ENCODE results near the gene RPS21. TPM values are rescaled to one million over a fixed set of nuclear protein-coding genes. Genes with fewer than 3 reads are reported as not detected.
"Not testable (repeated sequence)": the region's sequence is repeated elsewhere in the genome, so short reads cannot be mapped to it uniquely, and the experiment has no call there.

Gene RPS21
- total RNA-seq, 1 donor from 2014 or later = 1,737 TPM

GRCh38 chr20:62423326-62423706 lies 36.4 kb downstream of the RPS21 start:
- Histone ChIP-seq H3K4me3 (ENCODE audit: low read depth, low read length) (no peak overlapping the region), H3K27me3 (ENCODE audit: control insufficient read depth, insufficient read depth, low read length) (peaks cover 2% of the 10 kb centered on the region), H3K36me3 (ENCODE audit: control insufficient read depth, insufficient read depth, low read length) (no peaks in the 10 kb centered on the region)
- no peak for FAIRE-seq
- TF ChIP-seq CTCF (IDR thresholded peaks at IDR 0.05; ENCODE audit: insufficient read depth, low read length, severe bottlenecking) = no peak
- no peak for DNase-seq (ENCODE audit: low read depth)

DNA sequence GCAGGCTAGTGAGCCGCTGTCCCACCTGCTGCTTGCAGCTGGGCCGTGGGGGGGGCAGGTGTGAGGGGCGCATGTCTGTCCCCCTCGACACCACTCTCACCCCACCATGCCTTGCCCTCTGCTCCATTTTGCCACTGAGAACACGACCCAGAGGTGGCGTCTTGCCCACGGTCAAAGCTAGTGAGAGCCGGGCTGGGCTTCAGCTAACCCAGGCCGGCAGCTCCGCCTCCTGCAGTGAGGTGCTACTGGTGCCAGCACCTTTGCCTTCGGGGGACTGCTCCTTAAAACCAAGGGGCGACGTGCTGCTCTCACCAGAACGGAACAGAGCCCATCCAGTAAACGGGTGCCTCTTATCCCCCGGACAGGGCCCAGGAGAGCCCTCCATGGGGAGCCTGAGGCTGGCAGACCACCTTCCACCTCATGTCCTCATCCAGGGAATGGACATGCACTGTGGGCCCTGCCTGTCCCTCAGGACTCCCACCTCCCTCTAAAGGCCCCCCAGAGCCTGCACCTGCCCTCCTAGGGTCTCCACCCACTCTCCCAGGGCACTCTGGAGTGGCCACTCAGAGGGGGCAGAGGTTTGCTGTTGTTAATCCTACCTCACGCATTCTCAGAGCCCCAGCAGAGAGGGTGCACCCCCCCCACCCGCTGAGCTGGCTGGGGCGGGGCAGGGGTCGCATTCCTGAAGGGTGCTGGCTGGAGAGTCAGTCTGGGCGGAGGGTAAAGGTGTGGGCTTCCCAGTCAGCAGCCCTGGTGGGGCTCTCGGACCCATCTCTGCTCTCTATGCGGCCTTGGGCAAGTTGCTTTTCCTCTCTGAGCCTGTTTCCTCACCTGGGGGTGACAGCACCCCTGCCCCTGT lies 37.6 kb downstream of the RPS21 start:
- no peaks in the 10 kb centered on the region for H3K36me3 ChIP-seq (ENCODE audit: control insufficient read depth, insufficient read depth, low read length)
- no peak for DNase-seq (ENCODE audit: low read depth)
- no peak for FAIRE-seq
- TF ChIP-seq CTCF (IDR thresholded peaks at IDR 0.05; ENCODE audit: insufficient read depth, low read length, severe bottlenecking) = no peak
- H3K4me3 ChIP-seq (ENCODE audit: low read depth, low read length) = no peak overlapping the region
- peaks cover 2% of the 10 kb centered on the region for H3K27me3 ChIP-seq (ENCODE audit: control insufficient read depth, insufficient read depth, low read length)

GRCh38 chr20:62425281-62426058 lies 38.6 kb downstream of the RPS21 start:
- no peak for TF ChIP-seq CTCF (IDR thresholded peaks at IDR 0.05; ENCODE audit: insufficient read depth, low read length, severe bottlenecking)
- DNase-seq (ENCODE audit: low read depth) = no peak
- Histone ChIP-seq H3K36me3 (ENCODE audit: control insufficient read depth, insufficient read depth, low read length) (no peaks in the 10 kb centered on the region), H3K4me3 (ENCODE audit: low read depth, low read length) (no peak overlapping the region), H3K27me3 (ENCODE audit: control insufficient read depth, insufficient read depth, low read length) (peaks cover 2% of the 10 kb centered on the region)
- no peak for FAIRE-seq

DNA sequence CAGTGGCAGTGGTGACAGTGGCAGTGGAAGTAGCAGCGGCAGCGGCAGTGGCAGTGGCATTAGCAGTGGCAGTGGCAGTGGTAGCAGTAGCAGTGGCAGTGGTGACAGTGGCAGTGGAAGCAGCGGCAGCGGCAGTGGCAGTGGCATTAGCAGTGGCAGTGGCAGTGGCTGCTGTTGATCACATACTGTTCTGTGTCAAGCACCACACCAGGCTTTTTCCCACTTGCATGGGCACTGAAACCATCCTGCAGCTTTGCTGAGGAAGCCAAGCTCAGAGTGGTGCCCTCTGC lies 39.1 kb downstream of the RPS21 start:
- H3K27me3 ChIP-seq (ENCODE audit: control insufficient read depth, insufficient read depth, low read length); FAIRE-seq; H3K4me3 ChIP-seq (ENCODE audit: low read depth, low read length); DNase-seq (ENCODE audit: low read depth); H3K36me3 ChIP-seq (ENCODE audit: control insufficient read depth, insufficient read depth, low read length): not testable (repeated sequence)

DNA sequence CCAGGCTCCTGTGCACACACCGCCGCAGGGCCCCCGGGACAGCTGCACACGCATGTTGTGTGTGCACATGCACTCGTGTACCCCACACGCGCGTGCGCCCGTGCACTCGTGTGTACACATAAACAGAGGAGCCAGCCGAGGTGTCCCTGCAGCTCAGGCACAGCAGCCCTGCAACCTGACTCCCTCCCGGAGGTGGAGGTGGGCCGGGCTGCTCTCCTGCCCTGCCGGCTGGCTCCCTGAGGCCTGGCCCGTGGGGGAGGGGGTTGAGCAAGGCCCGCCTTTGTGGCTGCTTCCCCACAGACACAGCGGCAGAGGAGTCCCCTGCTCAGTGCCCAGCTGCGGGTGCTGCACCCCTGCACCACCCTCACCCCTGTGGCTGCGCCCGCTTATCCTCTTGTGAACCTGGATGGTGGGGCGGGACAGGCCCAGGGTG lies 39.8 kb downstream of the RPS21 start:
- peak overlapping the region; percentile 37 for H3K4me3 ChIP-seq (ENCODE audit: low read depth, low read length)
- no peak for FAIRE-seq
- DNase-seq (ENCODE audit: low read depth) = no peak
- peaks cover 5% of the 10 kb centered on the region for H3K27me3 ChIP-seq (ENCODE audit: control insufficient read depth, insufficient read depth, low read length)
- no peak for TF ChIP-seq CTCF (IDR thresholded peaks at IDR 0.05; ENCODE audit: insufficient read depth, low read length, severe bottlenecking)
- no peaks in the 10 kb centered on the region for H3K36me3 ChIP-seq (ENCODE audit: control insufficient read depth, insufficient read depth, low read length)

DNA sequence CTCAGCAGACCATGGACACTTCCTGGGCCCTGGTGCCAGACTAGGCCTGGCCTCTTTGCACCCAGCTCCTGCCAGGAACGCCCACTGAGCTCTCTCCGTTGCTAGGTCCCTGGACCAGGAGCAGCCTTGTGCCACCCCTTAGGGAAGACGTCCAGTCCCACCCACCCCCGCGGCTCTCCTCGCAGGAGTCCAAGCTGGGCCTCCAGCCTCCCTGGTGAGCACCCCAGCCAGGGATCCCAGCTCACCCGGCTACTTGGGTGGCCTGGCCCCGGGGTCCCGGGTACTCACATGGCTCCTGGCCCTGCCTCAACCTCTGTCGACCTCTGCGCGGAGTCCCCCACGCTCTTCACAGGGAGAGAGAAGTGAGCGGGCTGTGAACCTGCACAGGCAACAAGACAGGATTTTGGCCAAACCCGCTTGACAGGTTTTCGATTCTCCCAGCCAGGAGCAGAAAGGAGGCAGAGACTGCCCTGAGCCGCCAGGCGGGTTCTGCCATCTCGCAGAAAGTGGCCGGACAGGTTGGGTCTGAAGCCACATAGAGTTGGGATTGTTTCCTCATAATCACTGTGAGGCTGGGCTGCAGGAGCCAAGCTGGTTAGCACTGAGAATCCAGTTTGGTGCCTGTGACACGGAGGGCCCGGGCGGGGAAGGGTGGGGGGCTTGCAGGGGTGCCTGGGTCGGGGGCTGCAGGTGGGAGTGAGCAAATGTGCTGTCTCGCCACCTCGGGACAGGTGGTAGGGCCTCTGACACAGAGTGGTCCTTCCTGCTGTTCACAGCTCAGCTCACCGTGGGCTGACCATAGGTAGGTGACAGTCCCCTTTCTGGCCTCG lies 40.5 kb downstream of the RPS21 start, which contains the start of gene RBBP8NL:
Gene RBBP8NL, minus strand, starts transcription at position 368 of the 830 bp plus-strand sequence. CDS start 7,892 bp downstream, outside the sequence.
- DNase-seq (ENCODE audit: low read depth) (peak; percentile 93), FAIRE-seq (no peak)
- Histone ChIP-seq H3K36me3 (ENCODE audit: control insufficient read depth, insufficient read depth, low read length) (no peaks in the 10 kb centered on the region), H3K4me3 (ENCODE audit: low read depth, low read length) (peak within 1 kb of the TSS; percentile 37), H3K27me3 (ENCODE audit: control insufficient read depth, insufficient read depth, low read length) (peaks cover 5% of the 10 kb centered on the region)
- TF ChIP-seq CTCF (IDR thresholded peaks at IDR 0.05; ENCODE audit: insufficient read depth, low read length, severe bottlenecking) = peak; percentile 75

All from bronchial epithelial cell (primary cell).